ENCODE results near the gene PCP4L1. TPM values are rescaled to one million over a fixed set of nuclear protein-coding genes. Genes with fewer than 3 reads are reported as not detected.
A peak's percentile ranks its signal among the peaks of the same experiment; 100 is the strongest.
"Not testable (repeated sequence)": the region's sequence is repeated elsewhere in the genome, so short reads cannot be mapped to it uniquely, and the experiment has no call there.

The PCP4L1 gene
- 0.81 TPM for total RNA-seq

DNA sequence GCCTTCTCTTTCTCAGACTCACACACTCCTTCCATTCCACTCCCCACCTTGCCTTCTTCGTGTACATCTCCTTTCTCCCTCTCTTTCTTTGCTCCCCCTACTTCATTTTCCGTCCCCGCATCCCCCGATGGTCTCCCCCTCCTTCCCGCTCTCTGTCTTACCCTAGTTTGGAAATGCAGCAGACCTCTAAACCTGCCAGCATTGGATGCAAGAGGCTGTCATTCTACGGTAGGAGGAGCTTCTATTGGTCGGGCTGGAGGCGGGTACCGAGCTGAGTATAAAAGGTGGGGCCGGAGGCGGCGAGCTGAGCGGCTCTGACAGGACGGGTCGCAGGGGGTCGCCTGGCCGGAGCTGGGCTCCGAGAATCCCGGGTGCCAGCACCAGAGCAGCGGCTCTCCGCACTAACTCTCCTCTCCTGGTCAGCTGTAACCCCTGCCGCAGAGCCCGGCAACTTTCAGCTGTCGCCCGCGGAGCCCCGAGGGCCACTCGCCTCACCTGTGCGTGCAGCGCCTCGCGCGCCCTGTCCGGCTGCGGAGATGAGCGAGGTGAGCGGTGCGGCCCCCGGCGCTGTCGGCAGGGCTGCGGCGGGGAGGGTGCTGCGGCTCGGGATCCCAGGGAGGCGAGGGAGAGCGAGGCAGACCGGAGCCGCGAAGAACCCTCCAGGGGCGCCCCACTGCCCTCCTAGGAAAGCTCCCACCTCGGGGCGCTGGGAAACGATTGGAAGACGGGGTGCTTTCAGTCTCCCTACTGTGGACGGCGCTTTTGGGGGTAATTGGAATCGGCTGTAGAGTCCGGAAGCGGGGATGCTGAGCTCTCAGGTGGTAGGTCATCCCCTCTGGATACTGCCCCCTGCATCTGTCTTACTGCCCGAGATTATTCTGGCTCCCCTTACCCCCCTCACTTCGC lies at the start of gene PCP4L1:
PCP4L1 (plus strand) TSS at position 307 of the 906 bp plus-strand sequence; CDS start at position 537, 230 bp downstream.
- peak in 2 of 3 donors; percentile 57 to 77 for DNase-seq (ENCODE audit: low read depth in 2 of 3, low spot score in 2 of 3)

DNA sequence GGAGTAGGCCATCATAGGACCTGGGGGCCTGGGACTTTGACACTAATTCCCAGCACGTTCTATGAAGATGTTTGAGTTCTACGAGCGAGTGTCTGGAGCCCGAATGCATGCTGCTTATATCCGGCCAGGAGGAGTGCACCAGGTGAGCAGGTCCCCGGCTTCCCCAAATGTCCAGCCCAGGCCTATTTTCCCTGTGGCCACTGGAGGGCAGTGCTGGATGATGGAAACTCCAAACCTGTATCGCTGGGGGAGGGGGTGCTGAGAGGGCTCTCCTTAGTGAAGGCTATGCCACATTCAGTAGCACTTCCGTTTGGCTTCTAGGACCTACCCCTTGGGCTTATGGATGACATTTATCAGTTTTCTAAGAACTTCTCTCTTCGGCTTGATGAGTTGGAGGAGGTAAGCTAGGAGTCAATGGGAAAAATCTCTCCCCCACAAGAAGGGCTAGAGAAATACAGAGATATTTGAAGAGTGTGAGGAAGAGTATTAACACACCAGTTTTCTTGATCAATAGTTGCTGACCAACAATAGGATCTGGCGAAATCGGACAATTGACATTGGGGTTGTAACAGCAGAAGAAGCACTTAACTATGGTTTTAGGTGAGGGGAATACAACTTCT lies 48.6 kb upstream of the PCP4L1 start:
- peak in 2 of 3 donors; percentile 78 to 89 for DNase-seq (ENCODE audit: low read depth in 2 of 3, low spot score in 2 of 3)

DNA sequence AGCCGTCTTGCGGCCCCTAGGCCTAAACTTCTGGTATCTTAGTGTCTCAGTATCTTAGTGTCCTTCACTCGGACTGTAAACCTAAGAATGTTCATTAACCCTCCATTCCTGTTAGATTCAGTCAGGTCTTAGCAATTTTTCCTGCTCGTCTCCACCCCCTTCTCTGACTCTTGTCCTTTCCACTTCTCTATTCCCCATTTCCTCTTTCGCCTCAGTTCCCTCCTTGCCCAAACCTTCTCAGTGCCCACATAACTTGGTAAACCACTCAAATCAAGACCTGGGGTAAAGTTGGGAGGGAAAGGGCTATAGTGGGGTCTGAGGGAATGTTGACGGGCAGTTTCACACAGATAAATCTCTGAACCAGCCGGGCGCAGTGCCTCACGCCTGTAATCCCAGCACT lies 44.2 kb upstream of the PCP4L1 start:
- DNase-seq (ENCODE audit: low read depth in 2 of 3, low spot score in 2 of 3), result no peak

DNA sequence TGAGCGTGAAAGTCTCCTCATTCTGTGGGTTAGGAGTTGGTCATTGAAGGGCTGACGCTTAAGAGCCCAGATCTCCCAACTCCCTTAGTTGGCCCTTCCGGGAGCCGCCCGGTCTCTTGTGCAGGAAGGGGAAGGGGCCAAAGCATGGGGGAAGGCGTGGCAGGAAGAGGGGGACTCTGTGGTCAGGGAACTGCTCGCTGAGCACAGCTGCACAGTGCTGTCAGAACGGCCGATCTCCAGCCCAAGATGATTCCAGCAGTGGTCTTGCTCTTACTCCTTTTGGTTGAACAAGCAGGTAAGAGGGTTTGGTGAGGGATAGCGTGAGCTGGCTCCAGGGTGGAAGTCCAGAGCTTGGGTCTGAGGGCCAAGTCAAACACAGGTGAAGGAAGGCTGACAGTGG lies 43.5 kb upstream of the PCP4L1 start, which contains the start of gene FCER1G:
FCER1G (plus strand) TSS at position 220 of the 400 bp plus-strand sequence; CDS start at position 247, 27 bp downstream.
- DNase-seq (ENCODE audit: low read depth in 2 of 3, low spot score in 2 of 3), result peak in 1 of 3 donors; percentile 42

DNA sequence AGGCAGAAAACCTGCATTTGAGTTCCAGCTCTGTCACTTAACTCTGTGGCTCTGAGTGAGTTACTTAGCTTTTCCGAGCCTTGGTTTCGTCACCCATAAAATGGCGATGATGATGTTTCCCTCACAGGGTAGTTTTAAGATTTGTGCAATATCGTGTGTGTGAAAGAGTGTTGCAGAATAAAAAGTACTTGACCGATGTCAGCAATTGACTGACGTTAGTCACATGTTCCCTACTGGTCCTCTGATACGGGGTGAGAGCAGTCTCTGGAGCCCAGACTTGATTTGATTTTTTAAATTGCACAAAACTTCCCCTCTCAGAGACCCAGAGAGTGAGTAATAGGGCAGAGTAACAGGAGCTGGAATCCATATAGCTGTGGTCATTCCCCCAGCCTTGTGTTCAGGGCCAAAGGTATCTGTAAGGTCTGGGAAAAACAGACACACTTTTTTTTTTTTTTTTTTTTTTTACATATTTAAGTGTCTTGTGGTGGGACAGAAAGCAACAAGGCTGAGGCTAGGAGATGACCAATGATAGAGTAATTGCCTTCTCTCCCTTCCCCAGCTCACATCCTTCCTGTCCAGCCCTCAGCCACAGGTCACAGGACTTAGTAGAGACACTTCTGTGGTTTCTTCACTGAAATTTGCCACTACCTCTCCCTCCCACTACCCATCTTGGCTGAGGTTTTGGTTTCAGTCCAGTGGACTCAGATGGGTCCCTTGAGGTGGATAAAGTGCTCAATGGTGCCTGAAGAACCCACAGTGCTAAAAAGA lies 41.4 kb upstream of the PCP4L1 start:
- no peak for DNase-seq (ENCODE audit: low read depth in 2 of 3, low spot score in 2 of 3)

DNA sequence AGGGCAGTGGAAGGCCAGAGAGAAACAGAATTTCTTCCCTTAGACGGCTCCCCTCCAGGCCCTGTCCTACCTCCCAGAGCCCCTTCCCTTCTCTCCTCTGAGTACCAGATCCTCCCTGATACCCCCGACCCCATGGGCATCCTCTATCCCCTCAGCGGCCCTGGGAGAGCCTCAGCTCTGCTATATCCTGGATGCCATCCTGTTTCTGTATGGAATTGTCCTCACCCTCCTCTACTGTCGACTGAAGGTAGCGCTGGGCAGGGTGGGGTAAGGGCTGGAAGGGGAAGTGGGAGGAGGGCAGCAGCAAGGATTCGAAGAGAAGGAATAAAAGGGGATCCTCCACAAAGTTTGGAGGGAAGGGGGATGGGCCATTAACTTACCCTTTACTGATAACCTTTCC lies 40.7 kb upstream of the PCP4L1 start:
- DNase-seq (ENCODE audit: low read depth in 2 of 3, low spot score in 2 of 3), result no peak

DNA sequence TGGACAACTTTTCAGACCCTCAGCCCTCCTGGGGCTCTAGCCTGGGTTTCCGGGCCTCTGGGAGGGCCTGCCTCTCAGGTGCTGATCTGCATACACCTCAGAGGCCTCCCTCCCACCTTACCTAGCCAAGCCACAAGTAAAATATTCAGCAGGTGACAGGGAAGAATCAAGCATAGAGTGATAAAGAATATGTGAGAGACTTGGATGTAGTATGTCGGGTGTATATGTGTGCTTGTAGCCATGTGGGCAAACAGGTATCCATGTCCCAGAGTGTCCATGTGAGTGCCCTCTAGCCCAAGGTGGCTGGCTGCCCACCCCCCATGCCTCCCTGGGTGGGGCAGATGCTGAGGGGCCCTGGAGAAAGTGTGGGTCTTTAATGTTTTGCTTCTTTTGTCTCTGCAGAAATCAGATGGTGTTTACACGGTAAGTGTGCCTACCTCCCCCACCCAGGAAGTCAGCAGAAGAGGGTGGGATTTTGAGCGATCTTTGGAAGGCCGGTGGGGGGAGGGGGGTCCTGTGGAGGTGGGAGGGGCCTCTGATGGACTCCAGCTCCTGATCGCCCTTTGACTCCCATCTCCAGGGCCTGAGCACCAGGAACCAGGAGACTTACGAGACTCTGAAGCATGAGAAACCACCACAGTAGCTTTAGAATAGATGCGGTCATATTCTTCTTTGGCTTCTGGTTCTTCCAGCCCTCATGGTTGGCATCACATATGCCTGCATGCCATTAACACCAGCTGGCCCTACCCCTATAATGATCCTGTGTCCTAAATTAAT lies 40.1 kb upstream of the PCP4L1 start:
- no peak for DNase-seq (ENCODE audit: low read depth in 2 of 3, low spot score in 2 of 3)

DNA sequence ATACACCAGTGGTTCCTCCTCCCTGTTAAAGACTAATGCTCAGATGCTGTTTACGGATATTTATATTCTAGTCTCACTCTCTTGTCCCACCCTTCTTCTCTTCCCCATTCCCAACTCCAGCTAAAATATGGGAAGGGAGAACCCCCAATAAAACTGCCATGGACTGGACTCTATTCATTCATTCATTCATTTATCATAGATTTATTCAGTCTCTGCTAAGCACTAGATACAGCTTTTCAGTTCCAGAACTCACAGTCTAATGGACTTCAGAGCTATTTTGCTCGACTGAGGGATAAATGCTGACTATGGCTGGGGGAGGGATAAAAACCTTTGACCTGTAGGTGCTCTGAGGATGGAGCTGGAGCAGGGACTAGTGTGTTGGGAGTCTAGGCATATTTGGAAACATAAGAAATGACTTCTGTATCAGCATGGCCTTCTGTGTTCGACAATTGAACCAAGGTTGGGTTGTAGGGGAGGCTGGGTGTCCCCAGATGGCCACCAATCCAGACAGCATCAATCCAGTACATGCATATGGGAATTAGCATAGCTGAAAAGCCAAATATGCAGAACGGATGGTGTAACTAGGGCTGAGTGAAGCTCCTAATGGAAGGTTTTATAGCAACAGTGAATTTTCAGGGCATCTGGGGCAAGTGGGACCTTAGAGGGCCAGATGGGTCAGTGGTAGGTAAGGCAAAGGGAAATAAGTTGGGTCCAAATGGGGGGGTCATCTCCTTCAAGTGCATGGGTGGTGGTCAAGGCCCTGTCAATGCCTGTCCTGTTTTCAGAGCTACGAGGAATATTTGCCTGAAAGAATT lies 39.3 kb upstream of the PCP4L1 start:
- DNase-seq (ENCODE audit: low read depth in 2 of 3, low spot score in 2 of 3), result no peak

DNA sequence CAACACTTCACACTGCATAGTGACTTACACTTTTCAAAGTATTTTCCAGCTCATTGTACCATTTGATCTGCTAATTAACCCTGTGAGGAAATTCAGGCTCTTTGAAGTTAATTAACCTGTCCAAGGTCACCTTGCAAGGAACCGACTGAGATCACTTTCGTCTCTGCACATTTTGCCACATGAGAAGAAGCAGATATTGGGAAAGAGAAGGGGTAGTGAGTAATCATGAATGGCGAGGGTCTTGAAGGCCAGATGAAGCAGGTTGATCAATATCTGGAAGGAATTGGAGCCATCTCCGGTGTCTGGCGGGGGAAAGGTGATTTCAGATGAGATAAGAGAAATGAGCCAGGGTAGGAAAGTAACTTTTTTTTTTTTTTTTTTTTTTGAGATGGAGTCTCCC lies 38.5 kb upstream of the PCP4L1 start:
- DNase-seq (ENCODE audit: low read depth in 2 of 3, low spot score in 2 of 3), result no peak

DNA sequence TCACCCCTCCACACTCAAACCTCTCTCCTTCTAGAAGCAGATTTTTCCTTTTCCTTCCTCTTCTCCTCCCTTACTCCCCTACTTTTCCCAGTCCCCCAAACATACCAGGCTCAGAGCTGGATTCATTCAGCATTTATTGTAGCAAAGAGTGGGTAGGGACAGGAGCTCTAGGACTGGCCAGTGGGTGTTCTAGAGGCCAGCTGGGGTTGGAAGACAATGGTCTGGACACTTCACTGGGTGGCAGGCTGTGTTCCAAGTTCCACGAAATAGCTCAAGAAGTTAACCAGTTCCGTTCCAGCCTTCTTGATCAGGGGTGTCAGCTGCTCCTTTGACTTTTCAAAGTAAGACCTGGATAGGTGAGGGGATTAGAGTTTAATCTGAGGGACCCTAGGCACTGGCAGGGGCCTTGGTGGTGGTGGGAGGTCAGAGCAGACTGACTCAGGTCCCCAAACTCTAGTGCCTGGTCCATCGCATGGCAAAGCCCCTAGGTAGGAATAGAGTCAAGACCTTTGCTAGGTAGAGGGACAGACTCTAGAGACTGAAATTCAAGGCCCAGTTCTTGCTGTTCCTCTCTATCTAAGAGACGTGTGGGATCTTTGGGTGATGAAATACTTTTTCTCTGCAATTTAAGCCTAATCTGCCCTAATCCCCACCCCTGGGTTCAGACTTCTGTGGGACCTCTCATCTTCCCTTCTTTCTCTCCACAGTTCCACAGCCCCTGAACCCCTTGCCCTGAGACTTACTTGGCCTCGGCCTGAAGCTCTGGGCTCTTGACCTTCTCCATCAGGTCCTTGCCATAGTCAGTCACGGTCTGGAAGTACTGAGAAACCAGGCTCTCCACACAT lies 36.1 kb upstream of the PCP4L1 start:
- no peak for DNase-seq (ENCODE audit: low read depth in 2 of 3, low spot score in 2 of 3)

DNA sequence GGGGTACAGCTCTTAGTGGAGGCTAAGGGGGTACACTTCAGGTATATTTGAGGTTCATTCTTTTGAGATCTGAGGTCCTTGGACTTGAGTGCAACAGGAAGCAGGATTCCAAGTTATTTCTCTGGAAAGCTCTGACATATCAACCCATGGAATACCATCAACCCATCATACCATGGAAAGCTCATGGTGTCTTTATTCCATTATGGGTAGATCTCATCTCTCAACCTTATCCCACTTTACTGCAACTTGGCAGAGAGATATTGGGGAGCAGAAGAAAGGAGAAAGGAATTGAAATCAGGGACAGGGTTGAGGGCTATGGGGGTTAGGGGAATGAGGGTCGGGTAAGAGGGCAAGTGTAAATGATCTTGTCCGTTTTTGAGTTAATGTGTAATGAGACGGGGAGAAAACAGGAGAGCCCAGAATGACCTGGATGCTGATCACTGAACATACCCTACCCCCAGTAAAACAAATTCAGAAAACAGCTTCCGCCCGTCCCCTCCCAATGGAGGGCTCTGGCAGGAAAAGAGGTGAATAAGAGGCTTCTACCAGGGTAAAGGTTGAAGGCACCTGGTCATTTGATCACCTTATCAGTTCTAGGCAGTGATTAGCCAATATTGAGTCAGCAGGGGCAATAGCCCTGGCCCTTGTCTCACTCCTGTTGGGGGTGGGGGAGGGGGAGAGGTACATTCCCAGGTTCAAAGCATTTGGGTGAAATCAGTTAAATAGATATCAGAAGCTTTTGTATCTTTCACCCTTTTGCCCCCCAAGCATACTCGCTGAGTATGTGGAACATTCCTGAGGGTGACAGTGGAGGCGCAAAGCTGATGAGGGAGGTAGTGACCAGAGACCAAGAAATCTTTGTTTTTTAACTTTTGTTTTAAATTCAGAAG lies 34.5 kb upstream of the PCP4L1 start:
- DNase-seq (ENCODE audit: low read depth in 2 of 3, low spot score in 2 of 3), result no peak

DNA sequence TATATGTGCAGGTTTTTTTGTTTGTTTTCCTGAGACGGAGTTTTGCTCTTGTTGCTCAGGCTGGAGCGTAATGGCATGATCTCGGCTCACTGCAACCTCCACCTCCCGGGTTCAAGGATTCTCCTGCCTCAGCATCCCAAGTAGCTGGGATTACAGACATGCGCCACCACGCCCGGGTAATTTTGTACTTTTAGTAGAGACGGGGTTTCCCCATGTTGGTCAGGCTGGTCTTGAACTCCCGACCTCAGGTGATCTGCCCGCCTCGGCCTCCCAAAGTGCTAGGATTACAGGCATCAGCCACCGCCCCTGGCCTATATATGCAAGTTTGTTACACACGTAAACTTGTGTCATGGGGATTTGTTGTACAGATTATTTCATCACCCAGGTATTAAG lies 33.9 kb upstream of the PCP4L1 start:
- not testable (repeated sequence) for DNase-seq (ENCODE audit: low read depth in 2 of 3, low spot score in 2 of 3)

DNA sequence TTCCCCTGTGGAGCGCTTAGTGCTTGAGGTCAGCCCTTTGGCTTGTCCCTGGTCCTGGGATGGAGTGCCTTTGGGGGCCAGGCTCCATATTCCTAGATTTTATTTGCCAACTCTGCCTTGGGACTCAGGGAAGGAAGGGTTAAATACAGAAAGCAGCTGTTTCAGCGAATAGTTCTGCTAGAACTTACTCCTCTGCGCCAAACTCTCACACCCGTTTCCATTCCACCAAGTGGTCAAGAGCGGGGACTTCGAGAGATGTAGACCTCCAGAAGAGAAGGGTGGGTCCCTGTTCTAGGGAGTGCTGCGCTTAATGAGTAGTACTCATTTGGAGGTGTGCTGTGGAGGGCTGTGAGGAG lies 33.4 kb upstream of the PCP4L1 start:
- DNase-seq (ENCODE audit: low read depth in 2 of 3, low spot score in 2 of 3), result no peak

DNA sequence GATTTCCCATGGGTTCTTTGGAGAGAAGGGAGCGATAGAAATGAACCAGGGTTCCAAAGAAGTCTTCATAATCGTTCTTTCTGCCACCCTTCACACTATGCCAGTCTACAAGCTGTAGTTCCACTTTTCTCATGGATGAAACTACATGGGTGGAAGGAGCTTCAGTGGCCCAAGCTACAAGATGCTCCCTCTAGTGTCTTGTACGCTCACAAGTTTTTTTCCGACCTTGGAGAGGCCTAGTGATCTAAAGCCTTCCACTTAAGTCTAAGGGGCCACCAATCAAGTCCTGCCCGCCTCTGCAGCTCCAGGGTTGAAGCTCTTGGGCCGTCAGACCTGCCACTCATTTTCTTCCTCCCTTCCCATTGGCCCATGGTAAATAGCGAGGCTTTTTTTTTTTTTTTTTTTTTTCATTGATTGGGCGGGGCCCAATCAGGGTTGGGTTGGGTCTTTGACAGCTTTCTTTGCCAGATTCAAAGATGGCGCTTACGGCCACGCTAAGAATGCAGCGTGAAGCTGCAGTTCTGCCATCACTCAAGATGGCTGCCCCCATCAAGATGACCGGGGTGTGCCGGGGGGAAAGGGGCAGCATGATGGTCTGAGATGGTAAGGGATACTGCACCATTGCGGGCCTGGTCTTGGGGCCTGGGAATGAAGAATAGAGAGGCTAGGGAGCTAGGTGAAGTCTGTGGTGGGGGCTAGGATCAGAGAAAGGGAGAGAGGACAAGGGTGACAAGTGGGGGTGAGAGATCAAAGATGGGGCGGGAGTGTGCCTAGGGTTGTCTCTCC lies 32.8 kb upstream of the PCP4L1 start, which contains the start of gene TOMM40L:
TOMM40L (plus strand) TSS at position 527 of the 786 bp plus-strand sequence. CDS start 430 bp downstream, outside the sequence.
- peak; percentile 77 to 100 (median 98) for DNase-seq (ENCODE audit: low read depth in 2 of 3, low spot score in 2 of 3)

DNA sequence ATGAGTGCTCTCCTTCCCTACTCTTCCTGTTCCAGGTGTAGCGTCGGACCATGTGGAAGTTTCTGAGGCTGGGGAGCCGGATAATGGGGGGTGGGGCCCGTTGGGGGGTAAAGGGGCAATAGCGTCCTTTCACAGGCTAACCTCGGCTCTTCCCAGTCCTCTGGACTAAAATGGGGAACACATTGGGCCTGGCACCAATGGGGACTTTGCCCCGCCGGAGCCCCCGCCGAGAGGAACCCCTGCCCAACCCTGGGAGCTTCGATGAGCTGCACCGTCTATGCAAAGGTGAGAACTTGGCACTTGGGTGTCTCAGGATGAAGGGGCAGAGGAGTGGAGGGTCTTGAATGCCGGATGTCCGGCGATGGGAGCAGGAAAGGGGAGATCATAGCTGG lies 32.2 kb upstream of the PCP4L1 start:
- DNase-seq (ENCODE audit: low read depth in 2 of 3, low spot score in 2 of 3), result no peak

DNA sequence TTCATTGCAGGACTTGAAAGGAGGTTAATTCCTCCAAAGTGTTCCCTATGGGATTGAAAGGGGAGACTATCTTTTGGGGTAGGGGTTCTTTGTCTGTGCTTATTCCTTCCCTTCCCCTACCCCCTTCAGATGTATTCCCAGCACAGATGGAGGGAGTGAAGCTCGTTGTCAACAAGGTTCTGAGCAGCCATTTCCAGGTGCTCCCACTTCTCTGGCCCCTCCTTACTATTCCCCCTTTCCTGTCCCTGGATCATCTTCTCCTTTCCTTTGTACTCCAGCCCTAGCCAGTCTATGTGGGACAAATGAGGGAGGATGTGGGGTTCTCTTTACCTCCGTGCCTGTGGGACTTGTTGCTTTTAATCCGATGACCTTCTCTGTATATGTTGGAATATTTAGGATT lies 31.8 kb upstream of the PCP4L1 start:
- no peak for DNase-seq (ENCODE audit: low read depth in 2 of 3, low spot score in 2 of 3)
